ENCODE measurements around the gene AUTS2. TPM values are rescaled to one million over a fixed set of nuclear protein-coding genes. Genes with fewer than 3 reads are reported as not detected.
A peak's percentile ranks its signal among the peaks of the same experiment; 100 is the strongest.

Gene AUTS2
- polyA plus RNA-seq, 10 donors: 54.7 to 101 (median 77.6) TPM

DNA sequence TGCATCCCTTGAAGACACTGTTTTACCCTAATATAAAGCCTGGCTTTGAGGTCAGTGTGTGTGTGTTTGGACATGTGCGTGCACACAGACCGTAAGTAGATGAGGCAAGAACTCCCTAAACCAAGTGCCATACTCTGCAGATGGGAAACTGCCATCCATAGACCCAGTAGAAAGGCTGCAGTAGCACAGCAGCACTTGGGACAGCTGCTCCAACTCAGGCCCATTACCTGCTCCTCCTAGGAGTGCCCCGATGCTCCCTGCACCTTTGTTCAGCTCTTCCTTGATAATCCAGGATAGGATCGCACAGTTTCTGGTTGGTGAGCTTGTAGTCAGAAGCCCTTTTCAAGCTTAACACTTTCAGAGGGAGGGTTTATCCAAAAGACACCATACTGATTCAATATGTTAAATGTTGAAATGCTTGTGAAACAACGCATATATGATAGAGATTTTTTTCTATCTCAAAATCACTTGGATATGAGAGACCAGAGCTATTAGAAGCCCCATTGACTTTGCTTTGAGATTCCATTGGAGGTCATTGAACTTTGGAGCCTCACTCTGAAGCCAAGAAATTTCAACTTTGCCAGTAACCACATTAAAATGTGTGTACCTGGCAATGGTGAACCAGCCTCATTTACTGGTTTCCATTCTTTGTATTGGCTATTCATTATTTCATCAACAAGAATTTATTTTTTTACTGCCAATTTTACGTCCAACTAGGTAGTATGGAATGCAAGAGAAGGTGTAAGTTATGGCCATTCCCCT, 776.7 kb downstream of the AUTS2 start:
- peak in 1 of 3 donors; percentile 17 for DNase-seq

DNA sequence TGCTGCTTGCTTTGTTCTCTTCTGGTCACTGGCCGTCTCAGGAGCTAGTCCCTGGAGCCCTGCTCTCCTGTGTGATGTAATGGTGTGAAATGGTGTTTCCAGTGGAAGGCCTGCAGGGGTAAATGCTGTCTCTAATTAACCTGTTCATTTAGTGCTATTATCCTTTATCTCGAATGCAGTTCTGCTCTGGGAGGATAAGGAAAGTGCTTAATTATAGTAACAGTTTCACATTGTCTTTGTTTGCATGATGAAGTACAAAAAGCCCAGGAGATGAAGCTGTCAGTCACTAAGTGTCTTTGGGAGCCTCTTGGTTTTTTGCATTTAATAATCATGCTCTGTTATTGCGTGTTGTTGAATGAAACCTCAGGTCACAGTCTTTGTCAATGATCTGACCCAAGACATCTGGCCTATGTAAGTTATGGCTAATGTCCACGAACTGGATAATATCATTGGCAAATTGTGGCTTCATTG, 778.3 kb downstream of the AUTS2 start:
- no peak for DNase-seq

DNA sequence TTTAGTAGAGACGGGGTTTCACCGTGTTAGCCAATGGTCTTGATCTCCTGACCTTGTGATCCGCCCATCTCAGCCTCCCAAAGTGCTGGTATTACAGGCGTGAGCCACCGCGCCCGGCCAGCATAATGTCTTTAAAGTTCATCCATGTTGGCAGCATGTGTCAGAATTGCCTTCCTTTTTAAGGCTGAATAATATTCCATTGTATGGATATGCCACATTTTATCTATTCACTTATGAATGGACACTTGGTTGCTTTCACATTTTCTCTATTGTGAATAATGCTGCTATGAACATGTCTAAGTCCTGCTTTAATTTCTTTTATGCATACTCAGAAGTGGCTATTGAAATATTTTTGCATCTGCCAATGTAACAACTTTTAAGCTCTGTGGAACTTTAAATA, 779.7 kb downstream of the AUTS2 start:
- no peak for DNase-seq

GRCh38 chr7:70379210-70379609, 780.9 kb downstream of the AUTS2 start:
- DNase-seq: no peak

GRCh38 chr7:70380421-70381015, 782.2 kb downstream of the AUTS2 start:
- peak; percentile 38 to 57 (median 48) for DNase-seq

GRCh38 chr7:70383066-70383782, 784.9 kb downstream of the AUTS2 start:
- no peak for DNase-seq

GRCh38 chr7:70384024-70384423, 785.7 kb downstream of the AUTS2 start:
- no peak for DNase-seq

GRCh38 chr7:70384891-70385290, 786.6 kb downstream of the AUTS2 start:
- no peak for DNase-seq

- DNase-seq: no peak
Observed at GRCh38 chr7:70387217-70387616, 788.9 kb downstream of the AUTS2 start.

- no peak for DNase-seq
Observed at GRCh38 chr7:70389531-70390151, 791.4 kb downstream of the AUTS2 start.

- no peak for DNase-seq
Observed at GRCh38 chr7:70390251-70390650, 792.0 kb downstream of the AUTS2 start.

GRCh38 chr7:70392256-70392876, 794.1 kb downstream of the AUTS2 start:
- peak; percentile 75 to 82 (median 78) for DNase-seq

DNA sequence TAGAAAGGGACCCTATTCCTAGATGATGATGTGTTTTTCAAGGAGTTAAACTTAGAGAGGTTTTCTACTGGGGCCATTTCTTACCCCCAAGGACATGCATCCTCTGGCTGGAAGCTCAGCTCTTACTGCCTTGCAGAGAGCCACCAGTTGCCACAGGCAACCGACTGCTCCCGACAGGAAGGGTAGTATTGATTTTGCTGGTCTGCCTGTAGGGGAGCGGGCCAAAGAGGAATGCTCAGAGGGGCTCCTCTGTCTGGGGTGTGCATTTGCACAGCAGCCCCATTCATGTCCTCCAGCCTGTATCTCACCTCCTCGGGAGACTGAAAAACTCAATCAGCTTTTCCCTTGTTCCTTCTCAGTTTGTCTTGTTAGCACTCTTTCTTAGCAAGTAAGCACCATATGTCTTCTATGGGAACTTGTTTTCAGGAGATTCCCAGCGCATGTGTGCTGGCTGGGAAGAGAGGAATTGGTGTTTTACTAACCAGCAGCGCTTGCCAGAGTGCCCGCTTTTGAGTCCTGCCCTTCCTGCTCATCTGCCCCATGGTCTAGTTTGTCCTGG, 794.7 kb downstream of the AUTS2 start:
- no peak for DNase-seq

- DNase-seq: no peak
Observed at GRCh38 chr7:70393956-70394355, 795.7 kb downstream of the AUTS2 start.

DNA sequence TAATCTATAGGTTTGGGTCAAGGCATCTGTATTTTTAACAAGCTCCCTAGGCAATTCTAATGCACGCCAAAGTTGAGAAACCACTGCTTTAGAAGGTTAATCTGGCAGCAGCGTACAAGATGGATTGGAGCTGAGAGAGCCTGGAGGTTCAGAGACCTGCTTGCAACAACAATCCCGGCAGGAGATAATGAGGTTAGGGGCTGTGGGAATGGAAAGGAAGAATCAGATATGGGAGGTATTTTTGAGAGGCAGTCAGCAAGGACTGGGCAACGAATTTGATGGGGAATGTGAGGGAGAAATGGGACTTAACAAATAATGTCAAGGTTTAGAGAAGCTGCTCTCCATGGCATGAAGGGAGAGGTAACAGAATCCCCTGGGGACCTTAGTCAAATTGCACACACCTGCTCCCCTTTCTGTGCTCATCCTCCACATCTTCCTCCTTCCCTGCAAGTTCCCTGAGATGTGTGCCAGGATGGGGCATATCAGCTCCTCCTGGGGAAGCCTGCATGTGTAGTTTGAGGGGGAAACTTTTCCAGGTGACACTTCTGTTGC, 802.6 kb downstream of the AUTS2 start:
- DNase-seq: no peak

GRCh38 chr7:70402069-70402468, 803.8 kb downstream of the AUTS2 start:
- DNase-seq: no peak

DNA sequence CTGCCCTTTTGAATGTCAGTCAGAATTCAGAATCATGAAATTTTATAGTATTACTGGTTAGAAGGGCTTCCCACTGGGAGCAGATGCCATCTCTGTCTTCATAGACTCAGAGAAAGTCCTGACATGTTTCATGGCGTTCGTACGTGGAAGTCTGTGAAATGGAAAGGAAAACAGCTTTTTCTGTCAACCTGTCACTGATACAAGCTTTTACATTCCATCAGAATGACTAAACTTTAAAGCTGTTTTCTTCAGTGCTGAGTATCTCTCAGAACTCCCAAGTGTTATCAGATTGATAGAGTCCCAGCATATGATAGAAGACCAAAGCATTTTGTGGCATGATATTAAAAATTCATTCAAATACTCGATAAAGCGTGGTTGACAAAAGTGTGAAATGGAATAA, 807.0 kb downstream of the AUTS2 start:
- DNase-seq: no peak

DNA sequence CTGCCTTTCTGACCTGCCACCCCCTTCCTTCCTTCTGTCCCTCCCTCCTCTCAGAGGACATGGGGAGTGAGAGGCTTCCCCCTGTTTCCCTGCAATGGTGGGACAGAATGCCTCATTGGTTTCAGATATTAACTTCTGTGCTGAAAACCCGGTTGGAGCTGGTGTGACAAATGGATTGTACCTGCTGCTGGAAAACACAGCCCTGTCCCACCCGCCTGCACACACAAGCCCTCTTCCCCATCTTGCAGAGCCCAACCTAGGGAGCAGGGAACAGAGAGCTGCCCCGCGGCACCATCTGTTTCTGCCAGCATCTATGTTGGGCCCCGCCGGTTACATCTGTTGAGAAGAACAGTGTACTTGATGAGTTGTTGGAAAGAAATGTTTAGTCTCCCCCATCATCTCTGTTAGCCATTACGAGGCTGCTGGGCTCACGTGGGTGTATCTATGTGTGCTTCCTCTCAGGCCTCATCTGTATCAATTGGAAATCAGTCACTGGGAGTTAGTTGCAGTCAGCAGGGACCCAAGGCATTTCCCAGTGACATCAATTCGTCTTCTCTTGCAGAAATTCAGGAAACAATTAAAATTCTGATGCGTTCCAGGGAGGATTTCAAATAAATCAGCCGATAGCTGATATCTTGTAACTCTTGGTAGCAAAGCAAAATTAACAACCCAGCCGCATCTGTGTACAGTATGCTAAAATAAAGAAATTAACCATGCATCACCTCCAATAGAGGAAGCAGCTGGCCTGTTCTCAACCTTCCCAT, 808.1 kb downstream of the AUTS2 start:
- peak in 2 of 3 donors; percentile 45 to 55 for DNase-seq

DNA sequence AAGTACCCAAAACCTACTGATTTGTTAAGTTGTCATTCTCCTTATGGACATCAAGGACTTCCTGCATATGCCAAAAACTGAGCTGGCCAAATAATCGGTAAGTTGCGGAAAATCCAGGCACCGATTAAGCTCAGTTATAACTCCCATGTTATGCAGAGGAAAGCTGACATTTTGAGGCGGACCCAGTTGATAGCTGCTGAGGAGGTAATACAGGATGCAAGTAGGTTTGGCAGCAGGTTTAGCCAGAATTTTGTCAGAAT, 808.6 kb downstream of the AUTS2 start:
- no peak for DNase-seq

- no peak for DNase-seq
Observed at GRCh38 chr7:70408477-70408876, 810.2 kb downstream of the AUTS2 start.

DNA sequence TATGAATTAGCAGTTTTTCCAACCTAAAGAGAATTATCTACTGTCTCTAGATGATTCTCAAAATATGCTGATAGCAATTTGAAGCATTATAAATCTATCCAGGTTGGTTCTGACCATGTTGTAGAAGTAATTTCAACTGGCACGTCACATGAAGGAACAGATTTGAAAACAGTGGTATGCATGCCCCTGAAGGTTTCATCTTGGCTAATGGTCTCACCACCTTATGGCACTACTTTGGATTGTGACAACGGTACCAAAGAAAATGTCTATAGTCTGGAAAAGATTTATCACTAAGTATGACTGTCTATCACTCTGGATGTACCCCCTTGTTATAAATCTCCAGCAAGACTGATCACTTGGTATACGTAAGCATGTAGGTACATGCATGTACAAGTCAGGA, 810.6 kb downstream of the AUTS2 start:
- DNase-seq: no peak
